ENCODE measurements around the gene YJEFN3. TPM values are rescaled to one million over a fixed set of nuclear protein-coding genes. Genes with fewer than 3 reads are reported as not detected.

YJEFN3 gene
- total RNA-seq, 1 experiment from 2014 or later, result 16.6 TPM

- Histone ChIP-seq H2BK5ac (ENCODE audit: insufficient read length, low read length) (no peak overlapping the region), H3T11ph (ENCODE audit: low read length) (no peak overlapping the region), H3K4me2 (ENCODE audit: insufficient read depth, insufficient read length, low read length) (no peak overlapping the region), H3K18ac (ENCODE audit: insufficient read length, low read depth, low read length) (no peak overlapping the region), H3K27ac (ENCODE audit: insufficient read length, low read depth, low read length) (no peak overlapping the region), H3K9me3 (ENCODE audit: control insufficient read depth, low read depth, low read length) (no peaks in the 10 kb centered on the region), H2AK5ac (ENCODE audit: insufficient read length, low read length) (no peak overlapping the region), H3K79me2 (ENCODE audit: insufficient read depth, low read length) (peaks cover 6% of the 10 kb centered on the region; the same call in 1 of the 2 replicates), H4K20me1 (ENCODE audit: control insufficient read depth, insufficient read depth, insufficient read length) (peaks cover 2% of the 10 kb centered on the region), H3K4me1 (ENCODE audit: insufficient read depth, low read length) (peaks cover 9% of the 10 kb centered on the region; the same call in 1 of the 2 replicates), H3K23ac (ENCODE audit: insufficient read length, low read depth, low read length) (no peak overlapping the region), H4K8ac (replicated peaks; ENCODE audit: insufficient read length, low read depth, low read length) (no peak overlapping the region), H3K27me3 (ENCODE audit: insufficient read depth, low read length) (no peaks in the 10 kb centered on the region), H3K4ac (ENCODE audit: low read depth, low read length) (no peak overlapping the region), H2AFZ (ENCODE audit: low read length) (no peak overlapping the region), H2BK12ac (ENCODE audit: insufficient read length, low read depth, low read length) (no peak overlapping the region), H2BK15ac (ENCODE audit: low read depth, low read length) (no peak overlapping the region), H3K9ac (ENCODE audit: extremely low read depth, insufficient read length, low read length) (no peak overlapping the region), H3K79me1 (ENCODE audit: insufficient read depth, low read depth, low read length, poor library complexity, severe bottlenecking) (no peaks in the 10 kb centered on the region), H2BK20ac (ENCODE audit: low read depth, low read length, poor library complexity, severe bottlenecking) (no peak overlapping the region), H4K91ac (ENCODE audit: insufficient read length, low read depth, low read length) (no peak overlapping the region), H3K14ac (ENCODE audit: insufficient read depth, low read length) (0 out of 2 replicates have a peak overlapping the region, but pooled peaks have one; percentile 8), H4K5ac (ENCODE audit: insufficient read length, low read depth, low read length) (no peak overlapping the region), H3K56ac (ENCODE audit: insufficient read length, low read depth, low read length) (no peak overlapping the region), H3K23me2 (ENCODE audit: insufficient read length, low read depth, low read length, poor library complexity, severe bottlenecking) (no peaks in the 10 kb centered on the region), H2BK120ac (ENCODE audit: low read depth, low read length, poor library complexity, severe bottlenecking) (no peak overlapping the region)
- H3K4me3 Mint-ChIP-seq, result no peak overlapping the region; a peak in 1 of 5 replicates
- no CpG with 5 or more reads among the region's 9 CpGs for WGBS (ENCODE audit: extremely low coverage, insufficient read length, low lambda C conversion rate)
- peaks cover 9 to 28% (median 25%) of the 10 kb centered on the region in 3 experiments; a peak in 6 of 7 replicates for H3K36me3 Mint-ChIP-seq (ENCODE audit: insufficient read depth in 1 of 3, low read depth in 3 of 3)
- TF ChIP-seq, protein P1, sequence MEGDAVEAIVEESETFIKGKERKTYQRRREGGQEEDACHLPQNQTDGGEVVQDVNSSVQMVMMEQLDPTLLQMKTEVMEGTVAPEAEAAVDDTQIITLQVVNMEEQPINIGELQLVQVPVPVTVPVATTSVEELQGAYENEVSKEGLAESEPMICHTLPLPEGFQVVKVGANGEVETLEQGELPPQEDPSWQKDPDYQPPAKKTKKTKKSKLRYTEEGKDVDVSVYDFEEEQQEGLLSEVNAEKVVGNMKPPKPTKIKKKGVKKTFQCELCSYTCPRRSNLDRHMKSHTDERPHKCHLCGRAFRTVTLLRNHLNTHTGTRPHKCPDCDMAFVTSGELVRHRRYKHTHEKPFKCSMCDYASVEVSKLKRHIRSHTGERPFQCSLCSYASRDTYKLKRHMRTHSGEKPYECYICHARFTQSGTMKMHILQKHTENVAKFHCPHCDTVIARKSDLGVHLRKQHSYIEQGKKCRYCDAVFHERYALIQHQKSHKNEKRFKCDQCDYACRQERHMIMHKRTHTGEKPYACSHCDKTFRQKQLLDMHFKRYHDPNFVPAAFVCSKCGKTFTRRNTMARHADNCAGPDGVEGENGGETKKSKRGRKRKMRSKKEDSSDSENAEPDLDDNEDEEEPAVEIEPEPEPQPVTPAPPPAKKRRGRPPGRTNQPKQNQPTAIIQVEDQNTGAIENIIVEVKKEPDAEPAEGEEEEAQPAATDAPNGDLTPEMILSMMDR (conservative IDR thresholded peaks at IDR 0.05), result no peak
- H3K27ac Mint-ChIP-seq, result peak overlapping the region; percentile 62 to 98 (median 92); a peak in 6 of 7 replicates
- no peak for DNase-seq
- peaks cover 53 to 55% of the 10 kb centered on the region in 2 experiments for H3K4me1 Mint-ChIP-seq
- no peaks in the 10 kb centered on the region for H3K9me3 Mint-ChIP-seq
- H3K27me3 Mint-ChIP-seq (ENCODE audit: low read depth), result no peaks in the 10 kb centered on the region
These were observed 41.4 kb upstream of the YJEFN3 start for GRCh38 chr19:19487077-19487949.

All from H9 (cell line).